Eye (tissue), 1 donor: ENCODE data around the gene ALAS1.

ENCODE experiments used
- DNase-seq: peaks from one replicate; pipeline ENCODE4 v3.0.0-alpha.2; 2015

Gene ALAS1

DNA sequence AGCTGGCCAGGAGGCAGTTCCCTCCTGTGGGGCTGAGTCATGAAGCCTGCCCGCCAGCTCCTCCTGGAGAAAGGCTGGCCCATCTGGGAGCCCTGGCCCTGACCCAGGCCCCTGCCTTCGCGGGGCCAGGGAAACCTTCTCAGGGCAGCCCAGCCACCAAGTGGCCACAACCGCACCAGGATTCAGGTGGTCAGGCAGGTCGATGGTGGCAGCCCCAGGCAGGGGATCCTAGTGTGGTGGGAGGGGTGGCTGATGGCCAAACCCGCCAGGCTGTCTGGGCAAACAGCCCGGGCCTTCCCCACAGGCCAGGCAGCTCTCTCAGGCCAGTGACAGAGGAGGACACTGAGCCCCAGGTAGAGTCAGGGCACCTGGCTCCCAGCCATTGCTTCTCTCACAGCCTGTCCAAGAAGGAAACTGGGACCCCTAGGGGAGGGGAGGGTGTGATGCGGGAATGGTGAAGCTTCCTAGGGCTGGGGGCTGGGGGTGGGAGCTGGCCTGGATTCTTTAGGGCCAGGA, 39.8 kb downstream of the ALAS1 start:
- DNase-seq = no peak

DNA sequence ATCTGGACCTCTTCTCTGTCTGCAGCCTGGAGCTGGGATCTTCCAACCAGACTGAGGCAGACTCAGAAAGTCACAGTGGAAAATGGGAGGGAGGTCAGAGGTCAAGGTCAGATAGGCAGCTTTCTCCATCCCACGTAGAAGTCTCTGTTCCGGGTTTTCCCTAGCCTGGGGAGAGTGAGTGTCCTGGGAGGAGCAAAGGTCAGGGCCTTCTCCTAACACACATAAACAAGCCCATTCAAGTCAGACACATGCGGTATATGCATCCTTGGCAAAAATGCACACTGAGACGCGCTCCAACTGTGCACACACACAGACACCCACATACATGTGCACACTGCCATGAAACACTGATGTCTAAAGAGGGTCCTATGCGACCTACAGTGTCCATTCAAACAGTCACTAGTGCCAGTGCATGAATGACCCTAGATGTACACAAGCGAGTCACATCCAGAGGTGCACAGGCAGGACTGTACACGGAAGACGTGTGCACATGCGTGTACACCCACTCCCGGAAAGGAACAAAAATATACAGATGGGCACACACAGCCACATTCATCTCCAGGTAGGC, 40.3 kb downstream of the ALAS1 start:
- no peak for DNase-seq

GRCh38 chr3:52238761-52239701, 41.1 kb downstream of the ALAS1 start, which contains the start of gene TWF2:
Gene TWF2, minus strand, starts transcription at chr3:52239158. Its CDS starts 142 bp downstream, at chr3:52239016.
- peak; percentile 93 for DNase-seq

DNA sequence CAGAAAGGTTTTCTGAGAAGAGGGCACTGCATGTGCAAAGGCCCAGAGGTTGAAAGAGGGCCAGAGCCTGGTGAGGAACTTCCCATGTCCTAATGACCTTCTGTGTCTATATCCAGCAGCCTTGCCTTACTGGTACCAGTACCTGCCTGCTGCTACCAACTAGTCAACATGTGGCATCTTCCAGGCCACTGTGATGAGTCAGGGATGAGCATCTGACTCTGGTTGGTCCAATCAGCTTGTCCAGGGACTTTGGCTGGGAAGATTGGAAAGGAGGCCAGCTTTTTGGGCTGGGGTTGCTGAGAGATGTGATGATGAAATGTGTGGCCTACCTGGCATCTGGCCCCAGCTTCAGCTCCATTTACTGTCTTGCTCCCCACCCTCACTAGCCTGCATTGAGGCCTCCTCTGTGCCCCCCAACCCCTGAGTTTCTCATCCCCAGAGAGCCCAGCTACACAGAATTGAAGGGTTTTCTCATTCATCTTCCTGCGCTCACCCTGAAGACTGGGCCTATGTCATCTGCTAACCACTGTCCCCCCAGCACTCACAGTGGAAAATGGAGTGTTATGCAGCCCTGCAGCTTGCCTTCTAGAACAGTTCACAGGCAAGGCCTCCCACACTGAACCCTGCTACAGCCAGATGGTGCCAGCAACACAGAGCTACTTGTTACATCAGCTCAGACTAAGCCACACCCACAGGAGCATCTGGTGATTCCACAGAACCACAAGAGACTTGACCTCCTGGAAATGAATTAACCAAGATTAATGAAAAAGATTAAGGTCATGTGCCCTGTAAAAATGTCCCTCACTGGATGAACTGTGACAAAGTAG, 42.3 kb downstream of the ALAS1 start:
- peak; percentile 69 for DNase-seq

GRCh38 chr3:52240886-52241370, 43.0 kb downstream of the ALAS1 start:
- no peak for DNase-seq

DNA sequence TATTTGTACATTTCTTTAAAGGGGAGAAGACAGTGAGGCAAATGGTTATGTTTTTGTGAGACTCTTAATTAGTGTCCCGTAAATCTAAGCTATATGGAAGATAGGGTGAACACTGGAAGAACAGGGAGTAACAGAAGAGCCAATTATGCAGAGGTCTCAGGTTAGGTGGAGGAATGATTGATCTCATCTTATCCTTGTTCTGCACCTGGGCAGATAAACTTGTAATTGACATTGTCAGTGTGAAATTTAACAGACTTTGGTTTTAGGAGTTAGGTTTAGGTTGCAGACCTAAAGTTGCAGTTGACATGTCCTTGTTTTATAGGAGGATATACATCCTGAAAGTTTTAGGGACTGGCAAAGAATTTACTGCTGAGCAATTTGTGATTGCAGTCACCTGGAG, 44.1 kb downstream of the ALAS1 start:
- DNase-seq = no peak

GRCh38 chr3:52243791-52244628, 46.0 kb downstream of the ALAS1 start:
- no peak for DNase-seq

DNA sequence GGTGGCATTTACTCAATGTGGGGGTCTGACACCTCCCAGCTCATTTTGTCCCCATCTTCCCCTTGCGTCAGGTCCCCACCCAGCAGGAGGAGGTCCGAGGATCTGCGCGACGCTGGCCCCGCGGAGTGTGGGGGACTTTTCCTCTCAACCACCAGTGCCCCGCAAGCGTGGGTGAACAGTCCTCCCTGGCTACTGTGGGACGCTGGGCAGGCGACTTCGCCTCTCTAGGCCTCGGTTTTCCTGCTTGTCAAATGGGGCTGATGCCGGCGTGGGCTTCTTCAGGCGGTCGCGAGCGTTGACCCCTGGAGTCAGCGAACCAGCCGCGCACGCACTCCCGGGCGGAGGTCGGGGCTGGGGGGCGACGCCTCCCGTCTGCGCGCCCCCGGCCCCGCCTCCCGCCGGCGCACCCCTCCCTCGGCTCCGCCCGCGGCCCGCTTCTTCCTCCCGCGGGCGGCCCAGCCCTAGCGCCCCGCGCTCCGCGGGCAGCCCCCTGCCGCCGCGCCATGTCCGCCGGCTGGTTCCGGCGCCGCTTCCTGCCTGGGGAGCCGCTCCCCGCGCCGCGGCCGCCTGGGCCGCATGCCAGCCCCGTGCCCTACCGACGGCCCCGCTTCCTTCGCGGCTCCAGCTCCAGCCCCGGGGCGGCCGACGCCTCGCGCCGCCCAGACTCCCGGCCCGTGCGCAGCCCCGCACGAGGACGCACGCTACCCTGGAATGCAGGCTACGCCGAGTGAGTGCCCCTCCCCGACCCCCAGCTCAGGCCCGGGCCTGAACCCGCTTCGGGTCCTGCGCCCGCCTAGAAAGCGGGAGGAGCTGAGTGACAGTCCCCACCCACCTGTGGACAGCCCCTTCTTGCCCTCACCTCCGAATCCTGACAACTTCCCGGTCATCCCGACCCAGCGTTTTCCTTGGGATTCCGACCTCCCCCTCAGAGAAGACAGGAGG, 47.6 kb downstream of the ALAS1 start, which contains the start of gene PPM1M:
PPM1M (plus strand) TSS at position 438 of the 942 bp plus-strand sequence; CDS start at position 504, 66 bp downstream.
- peak; percentile 76 for DNase-seq

- no peak for DNase-seq
These were observed 48.3 kb downstream of the ALAS1 start for GRCh38 chr3:52246264-52246620.

GRCh38 chr3:52246728-52247408, 48.9 kb downstream of the ALAS1 start:
- no peak for DNase-seq

DNA sequence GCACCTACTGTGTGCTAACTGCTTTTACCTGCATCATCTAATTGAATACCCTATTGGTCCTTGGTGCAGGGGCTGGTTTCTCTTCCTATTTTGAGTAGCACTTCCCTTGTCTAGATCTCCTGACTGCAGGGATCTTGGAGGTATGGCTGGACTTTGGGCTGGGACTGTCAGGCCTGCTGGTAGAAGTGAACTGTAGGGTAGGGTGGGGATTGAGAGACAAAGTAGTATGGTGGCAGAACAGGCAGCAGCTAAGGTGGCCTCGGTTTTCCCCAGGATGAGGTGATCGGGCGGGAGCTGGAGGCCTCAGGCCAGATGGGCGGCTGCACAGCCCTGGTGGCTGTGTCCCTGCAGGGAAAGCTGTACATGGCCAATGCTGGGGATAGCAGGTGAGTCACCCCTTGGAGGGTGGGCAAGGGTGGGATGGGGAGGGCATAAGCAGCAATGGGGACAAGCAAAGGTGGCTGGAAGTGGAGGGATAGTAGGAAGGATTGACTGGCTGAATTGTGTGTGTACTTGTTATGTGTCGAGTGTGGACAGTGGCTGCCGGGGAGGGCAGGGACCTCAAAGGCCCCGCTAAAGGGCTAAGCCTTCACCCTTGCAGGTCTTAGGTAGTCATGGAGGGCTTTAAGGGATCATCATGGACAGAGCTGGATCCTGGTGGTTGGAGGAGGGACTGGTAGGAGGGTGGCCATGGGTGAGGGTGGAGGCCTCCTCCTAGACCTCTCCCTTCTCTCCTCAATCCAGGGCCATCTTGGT, 49.6 kb downstream of the ALAS1 start:
- DNase-seq = no peak

GRCh38 chr3:52248165-52248541, 50.2 kb downstream of the ALAS1 start:
- DNase-seq = no peak

DNA sequence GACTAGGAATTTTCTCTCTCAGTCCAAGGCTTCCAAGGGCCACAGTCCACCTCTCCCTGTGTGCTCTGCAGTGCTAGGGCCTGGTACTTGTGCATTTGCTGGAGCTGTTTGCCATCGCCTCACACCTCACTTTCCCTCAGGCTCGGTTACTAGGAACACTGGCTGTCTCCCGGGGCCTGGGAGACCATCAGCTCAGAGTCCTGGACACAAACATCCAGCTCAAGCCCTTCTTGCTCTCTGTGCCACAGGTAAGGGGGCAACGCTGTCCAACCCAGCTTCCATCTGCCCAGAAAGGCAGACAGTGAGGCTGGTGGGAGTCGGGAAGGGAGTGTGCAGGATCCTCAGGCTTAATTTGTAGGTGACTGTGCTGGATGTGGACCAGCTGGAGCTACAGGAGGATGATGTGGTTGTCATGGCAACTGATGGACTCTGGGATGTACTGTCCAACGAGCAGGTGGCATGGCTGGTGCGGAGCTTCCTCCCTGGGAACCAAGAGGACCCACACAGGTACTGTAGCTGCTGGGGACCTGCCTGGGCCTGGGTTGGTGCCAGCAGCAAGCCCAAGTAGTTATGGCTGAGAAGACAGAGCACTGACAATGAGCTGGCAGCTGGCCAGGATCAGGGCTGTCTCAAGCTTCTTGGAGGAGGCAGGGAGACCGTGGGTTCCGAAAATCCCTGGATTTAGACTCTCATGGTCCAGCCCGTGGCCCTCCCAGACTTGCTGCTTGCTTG, 51.0 kb downstream of the ALAS1 start:
- DNase-seq = peak; percentile 50

- DNase-seq = no peak
These were observed 51.7 kb downstream of the ALAS1 start for GRCh38 chr3:52249683-52250082.

DNA sequence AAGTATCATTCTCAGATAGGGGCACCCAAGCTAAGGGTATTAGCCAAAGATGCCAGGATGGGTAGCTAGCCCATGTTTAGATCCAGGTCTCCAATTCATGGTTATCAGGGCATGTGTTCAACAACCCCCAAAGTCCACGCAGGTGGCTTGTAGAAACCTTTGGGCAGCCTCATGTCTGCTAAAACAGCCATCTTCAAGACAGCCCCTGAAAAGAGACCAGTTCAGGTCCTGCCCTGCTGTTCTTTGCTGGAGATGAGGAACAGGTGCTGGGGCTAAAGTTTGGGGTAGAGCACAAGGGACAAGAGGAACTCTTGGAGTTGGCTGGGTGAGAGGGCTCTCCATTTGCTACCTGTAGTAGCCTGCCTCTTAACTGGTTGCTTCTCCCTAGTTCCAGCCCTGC, 52.2 kb downstream of the ALAS1 start:
- no peak for DNase-seq

DNA sequence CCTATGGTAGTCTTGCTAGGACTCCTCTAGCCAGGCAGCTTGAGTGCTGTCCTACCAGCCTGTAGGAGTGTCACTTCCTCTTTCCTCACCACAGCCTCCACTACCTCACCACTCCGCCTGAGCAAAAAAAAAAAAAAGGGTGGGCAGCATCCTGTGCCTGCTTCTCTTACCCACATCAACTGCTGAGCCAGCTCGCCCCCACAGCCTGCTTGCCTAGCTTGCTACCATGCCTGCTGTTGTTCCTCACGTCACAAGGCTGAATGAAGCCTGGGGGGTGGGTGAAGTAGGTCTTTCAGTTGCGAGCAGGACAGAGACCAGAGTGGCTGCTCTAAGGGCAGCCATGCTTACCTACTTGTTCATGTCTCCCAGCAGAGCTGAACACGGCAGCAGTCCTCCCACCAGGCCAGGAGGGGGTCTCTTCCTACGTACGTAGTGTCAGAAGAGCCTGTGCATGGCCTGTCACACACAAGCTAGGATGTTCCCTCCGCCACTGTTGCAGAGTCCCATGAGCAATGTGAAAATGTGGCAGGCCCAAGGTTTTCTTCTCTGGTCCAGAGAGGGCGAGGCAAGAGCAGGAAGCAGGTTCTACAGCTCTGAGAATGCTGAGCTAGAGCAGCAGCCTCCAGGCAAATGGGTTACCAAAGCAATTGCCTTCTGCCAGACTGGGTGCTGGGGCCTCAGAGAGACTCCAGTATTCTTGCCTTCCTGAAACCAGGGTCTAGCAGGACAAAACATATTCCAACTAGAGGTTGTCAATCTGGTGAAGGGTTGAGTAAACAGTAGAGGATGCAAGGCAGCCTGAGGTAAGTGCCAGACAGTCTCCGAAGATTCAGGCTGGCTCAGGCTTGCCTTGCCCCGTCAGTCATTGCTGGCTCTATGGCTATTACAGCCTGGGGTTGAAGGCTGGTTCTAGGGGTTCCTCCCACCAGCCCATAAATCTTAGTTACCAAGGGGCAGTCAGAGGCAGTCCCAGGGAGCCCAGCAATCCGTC, 55.6 kb downstream of the ALAS1 start:
- DNase-seq = no peak

GRCh38 chr3:52254608-52255007, 56.6 kb downstream of the ALAS1 start:
- no peak for DNase-seq
